Brain microvascular endothelial cell (primary cell): ENCODE data around the gene KAT2B.

Experiments
- DNase-seq: peaks from one replicate; pipeline ENCODE4 v3.0.0-alpha.2; 2020
- H3K27ac ChIP-seq: fragments of 250-450 bp; sonication (Bioruptor Pico); 2 replicates; pipeline ENCODE4 v1.5.1; 2020; ENCODE audit warnings: mild to moderate bottlenecking, moderate library complexity
- H3K27me3 ChIP-seq: fragments of 250-450 bp; sonication (Bioruptor Pico); replicated peaks from 2 replicates; pipeline ENCODE4 v1.5.1; 2020; ENCODE audit warnings: mild to moderate bottlenecking
- H3K36me3 ChIP-seq: fragments of 250-450 bp; sonication (Bioruptor Pico); replicated peaks from 2 replicates; pipeline ENCODE4 v1.5.1; 2020; ENCODE audit warnings: mild to moderate bottlenecking
- H3K4me3 ChIP-seq: 2 replicates; pipeline ENCODE4 v1.5.1; 2011; ENCODE audit warnings: low read depth, mild to moderate bottlenecking, control low read depth, low read length, moderate library complexity
- CTCF ChIP-seq: IDR thresholded peaks from 2 replicates; pipeline ENCODE4 v1.5.1; 2011; ENCODE audit warnings: low read depth, mild to moderate bottlenecking, moderate library complexity, low read length, control low read depth, inconsistent platforms; ENCODE audit errors: missing control alignments
- in situ Hi-C: cut with HindIII; loops from 2 replicates; pipeline ENCODE4 v1.10.0; 2017; ENCODE audit warnings: low sequenced_read_pairs, low pct_ligation_motif_present

The KAT2B gene

GRCh38 chr3:20064387-20064786, 24.1 kb downstream of the KAT2B start:
- Histone ChIP-seq H3K36me3 (no peaks in the 10 kb centered on the region), H3K27me3 (no peaks in the 10 kb centered on the region), H3K4me3 (no peak overlapping the region), H3K27ac (no peak overlapping the region)
- DNase-seq: no peak
- TF ChIP-seq CTCF: no peak
- in situ Hi-C loops: no loop called here

GRCh38 chr3:20064796-20065564, 24.7 kb downstream of the KAT2B start:
- no peak overlapping the region for H3K27ac ChIP-seq

GRCh38 chr3:20066079-20066478, 25.8 kb downstream of the KAT2B start:
- no peak overlapping the region for H3K27ac ChIP-seq
- no peaks in the 10 kb centered on the region for H3K27me3 ChIP-seq
- TF ChIP-seq CTCF: no peak
- H3K36me3 ChIP-seq: no peaks in the 10 kb centered on the region
- in situ Hi-C loops: no loop called here
- H3K4me3 ChIP-seq: no peak overlapping the region
- no peak for DNase-seq

More at GRCh38 chr3:20064796-20065564, 24.7 kb downstream of the KAT2B start:
- Histone ChIP-seq H3K4me3 (no peak overlapping the region), H3K36me3 (no peaks in the 10 kb centered on the region), H3K27me3 (no peaks in the 10 kb centered on the region)
- TF ChIP-seq CTCF: no peak
- in situ Hi-C loops: no loop called here
- DNase-seq: no peak

GRCh38 chr3:20066850-20067617, 26.8 kb downstream of the KAT2B start:
- Histone ChIP-seq H3K27ac (no peak overlapping the region), H3K27me3 (no peaks in the 10 kb centered on the region), H3K36me3 (no peaks in the 10 kb centered on the region), H3K4me3 (no peak overlapping the region)
- TF ChIP-seq CTCF: no peak
- DNase-seq: no peak
- in situ Hi-C loops: no loop called here

DNA sequence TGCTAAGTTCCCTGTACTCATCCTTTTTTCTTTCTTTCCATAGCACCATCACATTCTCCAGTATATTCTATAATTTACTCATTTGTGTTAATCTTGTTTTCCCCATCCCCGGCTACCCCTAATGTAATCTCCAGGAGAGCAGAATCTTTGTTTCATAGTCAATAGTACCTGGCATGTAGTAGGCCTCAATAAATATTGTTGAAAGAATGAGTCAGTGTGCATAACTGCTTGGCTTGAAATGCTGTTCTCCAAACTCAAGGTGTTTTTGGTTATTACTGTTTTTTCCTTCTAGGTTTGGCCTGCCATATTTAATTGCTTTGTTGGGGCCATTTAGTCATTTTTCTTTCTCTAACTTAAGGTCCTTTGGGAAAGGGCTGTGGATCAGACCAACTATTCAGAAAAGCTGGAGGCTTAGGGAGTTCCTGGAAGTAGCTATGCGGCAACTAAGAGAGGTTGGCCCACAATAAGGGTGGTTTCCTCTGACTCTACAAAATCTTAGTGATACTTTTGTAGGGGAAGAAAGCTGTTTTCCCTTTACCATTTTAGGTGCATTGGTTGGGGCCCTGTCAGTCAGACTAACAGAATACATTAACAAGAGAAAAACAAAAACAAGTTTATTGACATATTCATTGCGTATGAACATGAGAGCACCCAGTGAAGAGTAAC, 28.4 kb downstream of the KAT2B start:
- no peak overlapping the region for H3K27ac ChIP-seq
- no peaks in the 10 kb centered on the region for H3K27me3 ChIP-seq
- DNase-seq: no peak
- no peak overlapping the region for H3K4me3 ChIP-seq
- TF ChIP-seq CTCF: no peak
- in situ Hi-C loops: no loop called here
- no peaks in the 10 kb centered on the region for H3K36me3 ChIP-seq
